ENCODE data around the gene SMOC2.

Gene SMOC2

DNA sequence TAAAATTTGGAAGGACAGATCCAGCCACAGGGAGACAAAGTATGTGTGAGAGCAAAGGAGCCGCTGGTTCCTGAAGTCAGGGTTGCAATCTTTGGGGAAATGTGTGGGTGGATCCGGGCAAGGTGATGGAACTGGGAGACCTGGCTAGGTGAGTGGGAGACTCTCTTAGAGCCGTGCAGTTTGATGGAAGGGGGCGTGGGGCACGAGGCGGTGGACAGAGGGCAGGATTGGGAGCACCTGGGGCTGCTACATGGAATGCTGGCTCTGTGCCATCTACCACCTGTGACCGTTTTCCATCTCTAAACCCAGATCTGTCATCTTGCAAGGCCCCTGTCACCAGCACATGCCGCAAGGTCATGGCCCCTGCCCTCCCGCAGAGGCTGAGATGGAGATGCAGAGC lies 268.4 kb downstream of the SMOC2 start:
- DNase-seq (ENCODE audit: low read depth in 3 of 3) = no peak

DNA sequence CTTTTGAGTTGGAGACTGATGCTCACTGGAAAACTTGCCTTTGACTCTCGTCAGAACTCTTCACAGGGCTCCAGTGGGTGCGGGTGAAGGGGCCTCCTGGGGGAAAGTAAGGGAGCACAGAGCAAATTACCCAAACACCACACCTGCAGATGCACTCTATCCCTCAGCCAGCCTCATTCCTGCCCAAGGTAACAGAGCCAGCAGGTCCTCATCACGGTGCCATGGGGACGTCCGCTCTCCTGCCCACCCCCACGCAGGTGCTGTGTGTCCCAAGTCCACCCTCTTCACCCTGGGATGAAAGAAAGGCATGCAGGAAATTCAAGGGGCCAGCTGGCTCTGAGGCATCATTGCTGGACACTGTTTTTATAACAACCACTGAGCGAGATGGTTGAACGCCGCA lies 269.0 kb downstream of the SMOC2 start:
- DNase-seq (ENCODE audit: low read depth in 3 of 3) = no peak

DNA sequence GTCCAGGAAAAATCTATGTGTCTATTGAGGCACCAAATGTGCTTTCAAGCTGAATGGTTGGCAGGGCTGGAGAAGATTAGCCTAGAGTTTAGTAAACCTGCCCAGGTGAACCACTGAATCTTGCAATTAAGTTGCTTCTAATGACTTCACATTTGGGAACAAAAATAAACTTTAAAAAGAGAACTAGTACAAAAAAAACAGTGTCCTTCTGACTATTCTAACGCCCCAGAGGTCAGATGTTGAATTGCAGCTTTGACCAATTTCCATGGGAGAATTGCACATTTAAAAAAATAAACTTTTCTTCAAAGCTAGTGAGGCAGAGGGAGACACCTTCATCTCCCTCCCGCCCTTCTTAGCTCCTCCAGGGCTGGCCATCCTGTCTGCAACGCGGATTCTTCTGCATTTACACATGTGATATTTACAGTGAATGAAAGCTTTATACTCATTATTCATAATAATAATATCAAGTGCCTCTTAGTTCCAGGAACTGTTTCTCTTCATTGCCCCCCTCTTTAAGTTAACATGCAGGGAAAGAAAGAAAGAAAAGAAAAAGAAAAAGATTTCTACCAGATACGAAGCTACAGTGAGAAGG lies 270.2 kb downstream of the SMOC2 start:
- no peak for DNase-seq (ENCODE audit: low read depth in 3 of 3)

DNA sequence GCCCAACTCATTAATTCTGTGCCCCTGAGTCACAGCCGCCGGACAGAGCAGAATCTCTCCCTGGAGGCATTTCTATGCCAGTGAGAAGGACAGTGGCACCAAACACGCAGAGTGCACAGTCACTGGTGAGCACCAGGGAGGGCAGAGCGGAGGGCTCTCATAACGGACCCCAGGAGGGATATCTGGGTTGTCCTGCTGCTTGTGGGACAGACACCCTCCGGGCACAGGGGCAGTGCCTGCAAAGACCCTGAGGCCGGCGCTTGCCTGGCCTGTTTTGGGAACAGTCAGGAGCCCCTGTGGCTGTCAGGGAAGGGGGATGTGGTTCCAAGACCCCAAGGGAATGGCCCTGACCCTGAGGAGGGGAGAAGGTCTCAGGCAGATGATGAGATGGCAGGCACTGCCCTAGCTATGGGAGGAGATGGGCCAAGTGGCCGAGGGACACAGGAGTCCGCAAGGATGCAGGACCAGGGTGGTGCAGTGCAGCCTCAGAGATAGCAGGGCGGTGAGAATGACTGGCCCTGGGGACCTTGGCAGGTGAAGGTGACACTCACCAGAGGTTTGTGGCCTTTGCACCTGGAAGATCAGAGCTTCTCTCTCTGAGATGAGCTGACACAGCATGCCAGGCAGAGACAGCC lies 270.8 kb downstream of the SMOC2 start:
- no peak for DNase-seq (ENCODE audit: low read depth in 3 of 3)

DNA sequence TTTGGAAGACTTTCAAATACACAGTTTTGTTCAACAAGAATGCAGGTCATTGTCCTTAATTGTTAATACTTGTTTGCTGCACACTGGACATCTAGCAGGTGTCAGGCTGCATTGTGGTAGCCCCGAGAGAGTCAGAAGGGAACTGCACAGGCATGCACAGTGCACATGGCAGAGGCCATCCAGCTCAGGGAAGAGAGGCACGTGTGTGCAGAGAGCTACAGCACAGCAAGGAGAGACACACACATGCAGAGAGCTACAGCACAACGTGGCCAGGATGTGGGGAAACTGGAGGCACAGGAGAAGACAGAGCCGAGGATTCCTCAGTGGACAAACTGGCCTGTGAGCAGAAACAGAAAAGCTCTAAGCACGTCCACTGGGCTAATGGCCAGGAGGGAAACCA lies 272.0 kb downstream of the SMOC2 start:
- DNase-seq (ENCODE audit: low read depth in 3 of 3) = no peak

DNA sequence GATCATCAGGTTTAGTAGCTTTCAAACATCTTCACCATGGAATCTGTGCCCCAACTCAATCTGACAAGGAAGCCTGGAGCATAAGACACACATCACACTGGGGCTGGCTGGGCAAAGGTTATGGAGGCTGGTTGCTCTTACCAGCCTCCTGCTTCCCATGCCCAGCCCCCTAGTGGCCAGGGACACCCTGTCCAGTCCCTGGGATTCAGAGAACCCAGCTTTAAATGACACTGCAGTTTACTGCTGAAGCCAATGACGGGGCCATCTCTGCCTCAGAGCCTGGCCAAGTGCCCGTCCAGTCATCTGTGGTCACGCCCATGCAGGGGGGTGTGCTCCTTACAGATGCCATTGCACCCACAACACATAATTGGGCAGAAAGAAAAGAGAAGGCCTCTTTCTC lies 272.9 kb downstream of the SMOC2 start:
- no peak for DNase-seq (ENCODE audit: low read depth in 3 of 3)

DNA sequence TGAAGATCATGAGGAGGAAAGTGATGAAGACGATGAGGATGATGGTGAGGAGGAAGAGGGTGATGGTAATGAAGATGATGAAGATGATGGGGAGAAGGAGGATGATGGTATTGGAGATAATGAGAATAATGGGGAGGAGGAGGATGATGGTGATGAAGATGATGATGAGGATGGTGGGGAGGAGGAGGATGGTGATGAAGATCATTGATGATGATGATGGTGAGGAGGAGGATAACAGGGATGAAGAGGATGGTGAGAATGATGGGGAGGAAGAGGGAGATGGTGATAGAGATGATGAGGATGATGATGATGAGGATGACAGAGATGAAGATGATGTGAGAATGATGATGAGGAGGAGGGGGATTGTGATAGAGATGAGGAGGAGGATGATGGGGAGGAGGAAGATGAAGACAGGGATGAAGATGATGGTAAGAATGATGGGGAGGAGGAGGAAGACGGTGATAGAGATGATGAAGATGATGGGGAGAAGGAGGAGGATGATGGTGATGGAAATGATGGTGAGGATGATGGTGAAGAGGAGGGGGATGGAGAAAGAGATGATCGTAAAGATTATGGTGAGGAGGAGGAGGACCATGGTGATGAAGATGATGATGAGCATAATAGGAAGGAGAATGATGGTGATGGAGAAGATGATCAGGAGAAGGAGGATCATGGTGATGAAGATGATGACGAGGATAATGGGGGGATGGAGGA lies 273.7 kb downstream of the SMOC2 start:
- no peak for DNase-seq (ENCODE audit: low read depth in 3 of 3)

DNA sequence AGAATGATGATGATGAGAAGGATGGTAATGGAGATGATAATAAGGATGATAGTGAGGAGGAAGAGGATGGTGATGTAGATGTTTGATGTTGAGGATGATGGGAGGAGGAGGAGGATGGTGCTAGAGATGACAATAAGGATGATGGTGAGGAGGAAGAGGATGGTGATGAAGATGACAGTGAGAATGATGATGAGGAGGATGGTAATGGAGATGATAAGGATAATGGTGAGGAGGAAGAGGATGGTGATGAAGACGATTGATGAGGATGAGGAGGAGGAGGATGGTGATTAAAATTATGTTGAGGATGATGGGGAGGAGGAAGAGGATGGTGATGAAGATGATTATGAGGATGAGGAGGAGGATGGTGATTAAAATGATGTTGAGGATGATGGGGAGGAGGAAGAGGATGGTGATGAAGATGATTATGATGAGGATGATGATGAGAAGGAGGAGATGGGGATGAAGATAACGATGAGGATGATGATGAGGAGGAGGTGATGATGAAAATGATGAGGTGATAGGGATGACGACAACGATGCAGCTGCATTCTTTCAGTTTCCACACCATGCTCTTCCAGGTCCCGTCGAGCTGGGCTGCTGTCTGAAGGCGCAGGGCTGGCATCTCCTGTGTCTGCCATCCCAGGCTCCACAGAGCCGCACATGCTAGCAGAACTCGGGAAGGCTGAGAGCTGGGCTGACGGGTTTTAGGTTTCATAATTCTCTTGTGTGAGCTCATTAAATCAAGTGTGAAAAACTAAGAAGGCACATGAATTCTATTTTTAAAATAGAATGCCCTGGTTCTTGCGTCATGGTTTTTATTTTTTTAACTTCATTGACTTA lies 274.9 kb downstream of the SMOC2 start:
- DNase-seq (ENCODE audit: low read depth in 3 of 3) = no peak

DNA sequence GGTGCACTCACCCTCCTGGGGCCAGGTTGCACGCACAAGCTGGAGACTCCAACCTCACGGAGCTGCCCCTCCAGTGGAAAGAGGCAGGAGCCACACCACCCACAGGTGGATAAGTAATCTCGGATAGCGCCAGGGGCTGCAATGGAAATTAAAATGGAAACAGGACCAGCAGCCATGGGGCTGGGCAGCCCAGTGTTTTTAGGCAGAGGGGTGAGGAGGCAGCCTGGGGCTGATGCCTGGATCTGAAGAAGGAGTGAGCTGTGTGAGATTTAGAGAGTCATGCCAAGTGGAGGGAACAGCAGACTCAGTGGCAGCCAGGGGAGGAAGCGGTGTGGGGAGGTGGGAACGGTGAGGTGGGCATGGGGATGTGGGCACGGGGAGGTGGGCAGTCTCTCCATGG lies 275.6 kb downstream of the SMOC2 start:
- no peak for DNase-seq (ENCODE audit: low read depth in 3 of 3)

DNA sequence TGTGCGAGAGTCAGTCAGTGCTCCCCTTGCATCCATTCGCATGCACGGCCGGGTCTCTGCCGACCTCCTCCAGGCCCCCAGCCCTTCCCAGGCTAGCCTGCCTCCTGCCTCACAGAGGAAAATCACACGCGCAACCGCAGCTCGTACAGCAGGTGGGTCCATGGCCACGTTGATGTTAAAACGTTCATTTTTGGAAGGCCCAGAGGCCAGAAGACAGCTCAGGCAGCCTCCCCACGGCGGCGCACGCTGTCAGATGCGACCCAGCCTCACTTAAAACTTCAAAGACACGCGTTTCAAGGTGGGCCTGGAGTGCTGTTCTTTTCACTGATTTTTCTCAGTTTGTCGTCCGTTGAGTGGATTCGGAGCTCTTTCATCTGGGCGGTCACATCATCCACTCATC lies 276.5 kb downstream of the SMOC2 start:
- DNase-seq (ENCODE audit: low read depth in 3 of 3) = no peak

Measured in stimulated activated CD4-positive, alpha-beta T cell treated with anti-CD3 and anti-CD28 coated beads, TNF-alpha, amount 100 ng/mL, for 24 hours (primary cell).